H1 (cell line): ENCODE results near the gene TRPV2. TPM values are rescaled to one million over a fixed set of nuclear protein-coding genes. Genes with fewer than 3 reads are reported as not detected.

Source experiments
- CTCF ChIA-PET: fragments of 300-600 bp; sonication (Branson Sonifier 250); formaldehyde crosslinking; loops from one replicate; lab custom pipeline; 2021; ENCODE audit not compliant: partially characterized antibody; lab: Charles Lee
- POLR2A ChIA-PET: fragments of 300-600 bp; sonication (Branson Sonifier 250); formaldehyde crosslinking; loops from one replicate; lab custom pipeline; 2021; ENCODE audit warnings: inconsistent platforms; ENCODE audit not compliant: partially characterized antibody; lab: Charles Lee
- DNase-seq, 2 experiments: peaks; one replicate each; pipeline versions ENCODE4 v3.0.0 to v3.0.0-alpha.2; 2010 to 2022; ENCODE audit warnings: low spot score in 2 of 2, low read depth in 1 of 2, mixed read lengths in 1 of 2
- FAIRE-seq: peaks from 2 replicates; lab custom pipeline; 2011; peaks lifted over from hg19 to GRCh38; lab: Jason Lieb, UNC
- H2AFZ ChIP-seq: 2 replicates; pipeline ENCODE4 v1.8.1; 2012; ENCODE audit warnings: low read length, inconsistent platforms
- H2AK5ac ChIP-seq: 2 replicates; pipeline ENCODE4 v1.6.1; 2013; ENCODE audit warnings: low read depth, low read length
- H2BK120ac ChIP-seq: replicated peaks from 2 replicates; pipeline ENCODE3; 2013; ENCODE audit warnings: low read depth, low read length, inconsistent platforms
- H2BK12ac ChIP-seq: 2 replicates; pipeline ENCODE4 v1.6.1; 2013; ENCODE audit warnings: low read depth, low read length
- H2BK15ac ChIP-seq: 2 replicates; pipeline ENCODE4 v1.6.1; 2013; ENCODE audit warnings: low read length
- H2BK20ac ChIP-seq: 2 replicates; pipeline ENCODE4 v1.6.1; 2013; ENCODE audit warnings: low read length
- H2BK5ac ChIP-seq: 2 replicates; pipeline ENCODE4 v1.6.1; 2013; ENCODE audit warnings: low read depth, low read length
- H3K14ac ChIP-seq: 2 replicates; pipeline ENCODE4 v1.6.1; 2013; ENCODE audit warnings: inconsistent platforms; ENCODE audit not compliant: insufficient read length
- H3K18ac ChIP-seq: 2 replicates; pipeline ENCODE4 v1.6.1; 2013; ENCODE audit warnings: low read length; ENCODE audit errors: extremely low read depth
- H3K23ac ChIP-seq: 2 replicates; pipeline ENCODE4 v1.6.1; 2013; ENCODE audit warnings: inconsistent platforms; ENCODE audit not compliant: insufficient read length
- H3K23me2 ChIP-seq: 2 replicates; pipeline ENCODE4 v1.6.1; 2013; ENCODE audit warnings: low read depth, low read length
- H3K27ac ChIP-seq: 2 replicates; pipeline ENCODE4 v1.6.1; 2011; ENCODE audit warnings: low read depth, low read length, inconsistent platforms
- H3K27me3 ChIP-seq, 4 experiments: replicated peaks in 1 of 4; 1 replicate in 1 of 4; 2 replicates in 3 of 4; pipeline versions ENCODE4 v1.6.1 to v1.8.1; 2011 to 2013; ENCODE audit warnings: low read length in 3 of 4, mild to moderate bottlenecking in 3 of 4, inconsistent platforms in 2 of 4, mixed read lengths in 2 of 4, moderate library complexity in 1 of 4; ENCODE audit not compliant: control insufficient read depth in 3 of 4, insufficient read depth in 3 of 4; ENCODE audit errors: extremely low read depth in 1 of 4
- H3K36me3 ChIP-seq, 4 experiments: 2 replicates each; pipeline versions ENCODE4 v1.6.1 to v1.8.1; 2011 to 2013; ENCODE audit warnings: mild to moderate bottlenecking in 4 of 4, low read length in 3 of 4, moderate library complexity in 2 of 4, control low read depth in 1 of 4, inconsistent platforms in 1 of 4; ENCODE audit not compliant: insufficient read depth in 4 of 4, control insufficient read depth in 2 of 4
- H3K4ac ChIP-seq: replicated peaks from 2 replicates; pipeline ENCODE3; 2013; ENCODE audit warnings: low read length, low read depth, mixed read lengths, inconsistent platforms; ENCODE audit not compliant: insufficient read length
- H3K4me1 ChIP-seq, 4 experiments: replicated peaks in 1 of 4; 1 replicate in 1 of 4; 2 replicates in 3 of 4; pipeline versions ENCODE4 v1.6.1 to v1.8.1; 2011 to 2013; ENCODE audit warnings: low read length in 3 of 4, inconsistent platforms in 2 of 4, mixed read lengths in 1 of 4; ENCODE audit not compliant: insufficient read depth in 4 of 4, control insufficient read depth in 3 of 4
- H3K4me2 ChIP-seq, 2 experiments: 2 replicates each; pipeline versions ENCODE4 v1.6.1 to v1.8.1; 2011 to 2013; ENCODE audit warnings: low read depth in 2 of 2, low read length in 2 of 2, control low read depth in 1 of 2, inconsistent platforms in 1 of 2, mild to moderate bottlenecking in 1 of 2; ENCODE audit not compliant: insufficient read depth in 1 of 2
- H3K4me3 ChIP-seq, 4 experiments: fragments of 200-600, 300-600 bp in 1 of 4; sonication (generic), shearing (Covaris generic), sonication (Bioruptor Twin) in 1 of 4; 2 replicates each; pipeline versions ENCODE4 v1.5.1 to v1.8.1; 2011 to 2016; ENCODE audit warnings: low read length in 4 of 4, low read depth in 3 of 4, control low read depth in 2 of 4, inconsistent platforms in 2 of 4, mild to moderate bottlenecking in 2 of 4, mixed read lengths in 1 of 4, moderate library complexity in 1 of 4; ENCODE audit not compliant: insufficient read depth in 2 of 4; ENCODE audit errors: extremely low read depth in 1 of 4
- H3K56ac ChIP-seq: replicated peaks from 2 replicates; pipeline ENCODE3; 2013; ENCODE audit warnings: low read depth, mild to moderate bottlenecking, mixed read lengths, low read length, inconsistent platforms; ENCODE audit not compliant: insufficient read length
- H3K79me1 ChIP-seq: 2 replicates; pipeline ENCODE4 v1.6.1; 2013; ENCODE audit warnings: low read depth, low read length, control low read depth
- H3K79me2 ChIP-seq, 2 experiments: 2 replicates each; pipeline versions ENCODE4 v1.6.1 to v1.8.1; 2012 to 2013; ENCODE audit warnings: low read length in 2 of 2, mild to moderate bottlenecking in 2 of 2, inconsistent platforms in 1 of 2; ENCODE audit not compliant: insufficient read depth in 2 of 2, control insufficient read depth in 1 of 2
- H3K9ac ChIP-seq, 4 experiments: replicated peaks in 1 of 4; 1 replicate in 1 of 4; 2 replicates in 3 of 4; pipeline versions ENCODE4 v1.6.1 to v1.8.1; 2011 to 2013; ENCODE audit warnings: low read depth in 3 of 4, low read length in 3 of 4, control low read depth in 2 of 4, mild to moderate bottlenecking in 2 of 4, moderate library complexity in 2 of 4, inconsistent platforms in 1 of 4; ENCODE audit errors: extremely low read depth in 1 of 4
- H3K9me3 ChIP-seq, 2 experiments: 2 replicates each; pipeline versions ENCODE4 v1.6.1 to v1.8.1; 2012 to 2013; ENCODE audit warnings: mild to moderate bottlenecking in 2 of 2, moderate library complexity in 2 of 2, control low read depth in 1 of 2, inconsistent platforms in 1 of 2, low read depth in 1 of 2, low read length in 1 of 2, mixed read lengths in 1 of 2; ENCODE audit not compliant: insufficient read depth in 2 of 2
- H4K20me1 ChIP-seq, 2 experiments: replicated peaks in 1 of 2; 2 replicates each; pipeline versions ENCODE3 to v1.8.1; 2011 to 2013; ENCODE audit warnings: inconsistent platforms in 2 of 2, low read length in 2 of 2, mild to moderate bottlenecking in 1 of 2; ENCODE audit not compliant: insufficient read depth in 2 of 2, control insufficient read depth in 1 of 2
- H4K5ac ChIP-seq: 2 replicates; pipeline ENCODE4 v1.6.1; 2013; ENCODE audit warnings: low read length, low read depth, mixed read lengths, inconsistent platforms; ENCODE audit not compliant: insufficient read length
- H4K8ac ChIP-seq: 2 replicates; pipeline ENCODE4 v1.8.0; 2013; ENCODE audit warnings: mild to moderate bottlenecking, moderate library complexity, low read length, inconsistent platforms; ENCODE audit not compliant: insufficient read depth; ENCODE audit errors: extremely low read depth
- H4K91ac ChIP-seq: replicated peaks from 2 replicates; pipeline ENCODE3; 2013; ENCODE audit warnings: low read length, mixed read lengths, inconsistent platforms; ENCODE audit not compliant: insufficient read length
- CHD1 ChIP-seq: IDR thresholded peaks from 2 replicates; pipeline ENCODE4 v1.6.1; 2012; ENCODE audit warnings: low read depth, low read length, improper control_type of control experiment
- CTCF ChIP-seq, 3 experiments: IDR thresholded peaks; 1 replicate in 2 of 3; 2 replicates in 1 of 3; pipeline versions ENCODE4 v1.5.1 to v1.6.1; 2011; ENCODE audit warnings: low read length in 3 of 3, mild to moderate bottlenecking in 3 of 3, inconsistent platforms in 2 of 3, low read depth in 1 of 3, moderate library complexity in 1 of 3; ENCODE audit not compliant: insufficient read depth in 1 of 3; ENCODE audit errors: control extremely low read depth in 1 of 3
- KDM5A ChIP-seq: fragments of 200-600 bp; IDR thresholded peaks from 2 replicates; pipeline ENCODE4 v1.7.1; 2012; ENCODE audit warnings: mild to moderate bottlenecking, low read length, inconsistent platforms, mixed read lengths
- SIX5 ChIP-seq: IDR thresholded peaks from 2 replicates; pipeline ENCODE4 v1.6.1; 2011; ENCODE audit warnings: mild to moderate bottlenecking, low read depth, low read length
- TCF12 ChIP-seq: IDR thresholded peaks from 2 replicates; pipeline ENCODE4 v1.6.1; 2011; ENCODE audit warnings: low read depth, mild to moderate bottlenecking, low read length
- YY1 ChIP-seq: IDR thresholded peaks from 2 replicates; pipeline ENCODE4 v1.6.1; 2011; ENCODE audit warnings: low read depth, mild to moderate bottlenecking, low read length
- WGBS, 2 experiments: shearing (Covaris generic) in 1 of 2; methylation state at CpG; one replicate each; pipeline versions ENCODE4 v1.1.6 to v1.1.7; 2013 to 2015; ENCODE audit warnings: low lambda C conversion rate in 2 of 2, mixed read lengths in 2 of 2, inconsistent platforms in 1 of 2, low coverage in 1 of 2, missing lambda C conversion rate in 1 of 2; ENCODE audit not compliant: insufficient replicate concordance in 2 of 2, insufficient coverage in 1 of 2, insufficient read length in 1 of 2; ENCODE audit errors: extremely low coverage in 1 of 2, missing lambda C conversion rate in 1 of 2; 5-methylcytosine and 5-hydroxymethylcytosine counted together
- polyA plus RNA-seq, 7 experiments: library from polyadenylated mRNA; depleted of rRNA in 3 of 7; stranded (reverse) in 5 of 7; unstranded in 2 of 7; fragments of >200 nt in 5 of 7; fragments of 200-250 nt in 2 of 7; gene quantifications; 1 replicate in 5 of 7; 2 replicates in 1 of 7; 4 replicates in 1 of 7; pipeline versions ENCODE4 v1.2.1 to v1.2.3, GENCODE V29; 2011 to 2013; ENCODE audit warnings: missing spikeins in 2 of 7, mixed read lengths in 2 of 7
- total RNA-seq: library from RNA; stranded (reverse); fragmentation: NEBNext Ultra II Directional; extraction: Animal tissue kit (Norgen Biotek cat#: 25700); gene quantifications from 2 replicates; pipeline ENCODE4 v1.2.1, GENCODE V29; 2021

Gene TRPV2
- total and polyA plus RNA-seq, 2 of the 8 experiments (the other 6 are each of a cell fraction or from before 2014, with no cell fraction given), result 1.7 to 2.1 TPM

- WGBS, 2 experiments, result 94% methylated on average over 10 of the region's 10 CpGs; no CpG with 5 or more reads in 1 of the 2 experiments
- no peak overlapping the region for H2BK20ac ChIP-seq
- no peaks in the 10 kb centered on the region for H3K27me3 ChIP-seq
- no peaks in the 10 kb centered on the region for H3K79me1 ChIP-seq
- H4K8ac ChIP-seq, result no peak overlapping the region
- H4K20me1 ChIP-seq, result no peaks in the 10 kb centered on the region
- no peak overlapping the region for H4K5ac ChIP-seq
- no peak overlapping the region for H2BK12ac ChIP-seq
- POLR2A ChIA-PET, result interaction anchor here (1.4 to 9.2 kb wide), 2 partner anchors 15 to 21 kb away, joined by 3 to 78 read pairs; no protein-coding TSS in a partner anchor
- no peak for DNase-seq
- no peak overlapping the region for H3K4me2 ChIP-seq
- H3K23ac ChIP-seq, result no peak overlapping the region
- H2BK120ac ChIP-seq, result no peak overlapping the region
- H3K18ac ChIP-seq, result no peak overlapping the region
- no peak for TF ChIP-seq KDM5A
- TF ChIP-seq YY1, result no peak
- no peak for TF ChIP-seq CHD1
- TF ChIP-seq SIX5, result no peak
- no peak for TF ChIP-seq CTCF (IDR thresholded peaks at IDR 0.05; ENCODE audit: control extremely low read depth in 1 of 3, insufficient read depth in 1 of 3, low read depth in 1 of 3, low read length in 3 of 3)
- no peak for TF ChIP-seq TCF12
- TF ChIP-seq, all 59 proteins: peak for 0
- Histone ChIP-seq H3K4me1 (peaks cover 0 to 12% (median 5%) of the 10 kb centered on the region in 4 experiments; a peak in 6 of 7 replicates), H2BK15ac (no peak overlapping the region), H2BK5ac (no peak overlapping the region), H3K4ac (no peak overlapping the region), H2AFZ (no peak overlapping the region), H3K79me2 (no peaks in the 10 kb centered on the region), H3K23me2 (no peaks in the 10 kb centered on the region), H4K91ac (no peak overlapping the region), H3K14ac (no peak overlapping the region), H3K27ac (no peak overlapping the region), H3K9me3 (no peaks in the 10 kb centered on the region), H3K4me3 (no peak overlapping the region), H3K36me3 (no peaks in the 10 kb centered on the region), H3K56ac (no peak overlapping the region), H2AK5ac (no peak overlapping the region), H3K9ac (no peak overlapping the region)
- CTCF ChIA-PET, result interaction anchor here (0.6 to 2.3 kb wide), 2 partner anchors 12 to 19 kb away, joined by 3 to 10 read pairs; no protein-coding TSS in a partner anchor
- FAIRE-seq, result no peak
Measured at GRCh38 chr17:16419929-16420271, 4.5 kb downstream of the TRPV2 start.
